Measurements from ENCODE around the gene PTRH1. TPM values are rescaled to one million over a fixed set of nuclear protein-coding genes. Genes with fewer than 3 reads are reported as not detected.

PTRH1 gene
- total and polyA plus RNA-seq, 2 of the 13 experiments (the other 11 are each of a cell fraction or from before 2014, with no cell fraction given), result 4.0 to 10.4 TPM

DNA sequence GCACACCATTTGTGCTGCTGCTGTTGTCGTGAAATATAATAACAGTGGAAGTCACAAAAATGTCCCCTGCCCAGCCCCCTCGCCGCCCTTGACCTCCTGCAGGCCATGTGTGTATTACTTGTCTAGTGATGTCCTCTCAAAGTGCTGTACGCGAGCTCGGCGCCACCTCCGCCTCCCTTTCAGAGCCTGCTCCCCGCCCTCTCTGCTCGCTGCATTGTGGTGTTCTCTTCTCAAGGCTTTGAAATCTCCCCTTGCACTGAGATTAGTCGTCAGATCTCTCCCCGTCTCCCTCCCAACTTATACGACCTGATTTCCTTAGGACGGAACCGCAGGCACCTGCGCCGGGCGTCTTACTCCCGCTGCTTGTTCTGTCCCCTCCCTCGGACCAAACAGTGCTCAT lies 23.4 kb downstream of the PTRH1 start (continued):
- TF ChIP-seq, protein P1, sequence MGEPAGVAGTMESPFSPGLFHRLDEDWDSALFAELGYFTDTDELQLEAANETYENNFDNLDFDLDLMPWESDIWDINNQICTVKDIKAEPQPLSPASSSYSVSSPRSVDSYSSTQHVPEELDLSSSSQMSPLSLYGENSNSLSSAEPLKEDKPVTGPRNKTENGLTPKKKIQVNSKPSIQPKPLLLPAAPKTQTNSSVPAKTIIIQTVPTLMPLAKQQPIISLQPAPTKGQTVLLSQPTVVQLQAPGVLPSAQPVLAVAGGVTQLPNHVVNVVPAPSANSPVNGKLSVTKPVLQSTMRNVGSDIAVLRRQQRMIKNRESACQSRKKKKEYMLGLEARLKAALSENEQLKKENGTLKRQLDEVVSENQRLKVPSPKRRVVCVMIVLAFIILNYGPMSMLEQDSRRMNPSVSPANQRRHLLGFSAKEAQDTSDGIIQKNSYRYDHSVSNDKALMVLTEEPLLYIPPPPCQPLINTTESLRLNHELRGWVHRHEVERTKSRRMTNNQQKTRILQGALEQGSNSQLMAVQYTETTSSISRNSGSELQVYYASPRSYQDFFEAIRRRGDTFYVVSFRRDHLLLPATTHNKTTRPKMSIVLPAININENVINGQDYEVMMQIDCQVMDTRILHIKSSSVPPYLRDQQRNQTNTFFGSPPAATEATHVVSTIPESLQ (CRISPR knock-in tag; conservative IDR thresholded peaks at IDR 0.05), result no peak
- no peak for TF ChIP-seq ZNF670 (CRISPR knock-in tag; IDR thresholded peaks at IDR 0.05; ENCODE audit: borderline replicate concordance)

DNA sequence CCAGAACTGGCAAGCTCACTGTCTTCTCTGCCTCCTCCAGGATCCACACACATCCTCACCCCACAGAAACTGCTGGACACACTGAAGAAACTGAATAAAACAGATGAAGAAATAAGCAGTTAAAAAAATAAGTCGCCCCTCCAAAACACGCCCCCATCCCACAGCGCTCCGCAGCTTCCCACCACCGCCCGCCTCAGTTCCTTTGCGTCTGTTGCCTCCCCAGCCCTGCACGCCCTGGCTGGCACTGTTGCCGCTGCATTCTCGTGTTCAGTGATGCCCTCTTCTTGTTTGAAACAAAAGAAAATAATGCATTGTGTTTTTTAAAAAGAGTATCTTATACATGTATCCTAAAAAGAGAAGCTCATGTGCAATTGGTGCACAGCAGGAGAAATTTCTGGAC lies 24.7 kb downstream of the PTRH1 start:
- Histone ChIP-seq H4K20me1 (ENCODE audit: insufficient read depth, low read length) (no peaks in the 10 kb centered on the region), H3K27me3 (ENCODE audit: control insufficient read depth in 1 of 2, insufficient read depth in 2 of 2, low read length in 2 of 2) (no peaks in the 10 kb centered on the region), H2AFZ (ENCODE audit: low read length) (no peak overlapping the region), H3K36me3 (replicated peaks in 1 of 2; ENCODE audit: control insufficient read depth in 1 of 2, insufficient read depth in 2 of 2, low read length in 2 of 2) (no peaks in the 10 kb centered on the region), H3K4me1 (ENCODE audit: insufficient read depth, low read length) (peaks cover 15% of the 10 kb centered on the region), H3K79me2 (ENCODE audit: insufficient read depth, low read length) (no peaks in the 10 kb centered on the region), H3K9ac (ENCODE audit: insufficient read depth, low read depth, low read length) (no peak overlapping the region), H3K4me3 (replicated peaks in 1 of 3; ENCODE audit: insufficient read depth in 1 of 3, low read depth in 2 of 3, low read length in 3 of 3) (no peak overlapping the region), H3K27ac (ENCODE audit: extremely low read length, insufficient read depth, low read length) (no peak overlapping the region), H3K4me2 (ENCODE audit: low read depth, low read length) (no peak overlapping the region), H3K9me3 (ENCODE audit: low read length) (no peaks in the 10 kb centered on the region)
- TF ChIP-seq, protein P2, sequence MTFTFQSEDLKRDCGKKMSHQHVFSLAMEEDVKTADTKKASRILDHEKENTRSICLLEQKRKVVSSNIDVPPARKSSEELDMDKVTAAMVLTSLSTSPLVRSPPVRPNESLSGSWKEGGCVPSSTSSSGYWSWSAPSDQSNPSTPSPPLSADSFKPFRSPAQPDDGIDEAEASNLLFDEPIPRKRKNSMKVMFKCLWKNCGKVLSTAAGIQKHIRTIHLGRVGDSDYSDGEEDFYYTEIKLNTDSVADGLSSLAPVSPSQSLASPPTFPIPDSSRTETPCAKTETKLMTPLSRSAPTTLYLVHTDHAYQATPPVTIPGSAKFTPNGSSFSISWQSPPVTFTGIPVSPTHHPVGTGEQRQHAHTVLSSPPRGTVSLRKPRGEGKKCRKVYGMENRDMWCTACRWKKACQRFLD (CRISPR knock-in tag; IDR thresholded peaks at IDR 0.05; ENCODE audit: borderline replicate concordance), result no peak
- no peak for FAIRE-seq
- ChIA-PET POLR2A (no interaction called here), CTCF (ENCODE audit: low intra/inter-chr PET ratio, low total read pairs) (no interaction called here)
- in situ Hi-C loops (cut with HindIII; ENCODE audit: extremely low pct_ligation_motif_present, low pct_unique_long_range_greater_than_20kb), result no loop called here
- ATAC-seq, result no peak
- WGBS (ENCODE audit: low lambda C conversion rate), result 86% methylated on average over 10 of the region's 10 CpGs
- no TSS peak for BruUV-seq (replicated peaks)
- DNase-seq (ENCODE audit: low spot score), result no peak
- intact Hi-C loops (cut with micrococcal nuclease; ENCODE audit: unreplicated experiment), result no loop called here
